H1 (cell line): ENCODE results near the gene BTBD18. TPM values are rescaled to one million over a fixed set of nuclear protein-coding genes. Genes with fewer than 3 reads are reported as not detected.

ENCODE experiments used
- CTCF ChIA-PET: fragments of 300-600 bp; sonication (Branson Sonifier 250); formaldehyde crosslinking; loops from one replicate; lab custom pipeline; 2021; ENCODE audit not compliant: partially characterized antibody; lab: Charles Lee
- POLR2A ChIA-PET: fragments of 300-600 bp; sonication (Branson Sonifier 250); formaldehyde crosslinking; loops from one replicate; lab custom pipeline; 2021; ENCODE audit warnings: inconsistent platforms; ENCODE audit not compliant: partially characterized antibody; lab: Charles Lee
- DNase-seq, 2 experiments: peaks; one replicate each; pipeline versions ENCODE4 v3.0.0 to v3.0.0-alpha.2; 2010 to 2022; ENCODE audit warnings: low spot score in 2 of 2, low read depth in 1 of 2, mixed read lengths in 1 of 2
- FAIRE-seq: peaks from 2 replicates; lab custom pipeline; 2011; peaks lifted over from hg19 to GRCh38; lab: Jason Lieb, UNC
- H2AFZ ChIP-seq: 2 replicates; pipeline ENCODE4 v1.8.1; 2012; ENCODE audit warnings: low read length, inconsistent platforms
- H2AK5ac ChIP-seq: 2 replicates; pipeline ENCODE4 v1.6.1; 2013; ENCODE audit warnings: low read depth, low read length
- H2BK120ac ChIP-seq: replicated peaks from 2 replicates; pipeline ENCODE3; 2013; ENCODE audit warnings: low read depth, low read length, inconsistent platforms
- H2BK12ac ChIP-seq: 2 replicates; pipeline ENCODE4 v1.6.1; 2013; ENCODE audit warnings: low read depth, low read length
- H2BK15ac ChIP-seq: 2 replicates; pipeline ENCODE4 v1.6.1; 2013; ENCODE audit warnings: low read length
- H2BK20ac ChIP-seq: 2 replicates; pipeline ENCODE4 v1.6.1; 2013; ENCODE audit warnings: low read length
- H2BK5ac ChIP-seq: 2 replicates; pipeline ENCODE4 v1.6.1; 2013; ENCODE audit warnings: low read depth, low read length
- H3K14ac ChIP-seq: 2 replicates; pipeline ENCODE4 v1.6.1; 2013; ENCODE audit warnings: inconsistent platforms; ENCODE audit not compliant: insufficient read length
- H3K18ac ChIP-seq: 2 replicates; pipeline ENCODE4 v1.6.1; 2013; ENCODE audit warnings: low read length; ENCODE audit errors: extremely low read depth
- H3K23ac ChIP-seq: 2 replicates; pipeline ENCODE4 v1.6.1; 2013; ENCODE audit warnings: inconsistent platforms; ENCODE audit not compliant: insufficient read length
- H3K23me2 ChIP-seq: 2 replicates; pipeline ENCODE4 v1.6.1; 2013; ENCODE audit warnings: low read depth, low read length
- H3K27ac ChIP-seq: 2 replicates; pipeline ENCODE4 v1.6.1; 2011; ENCODE audit warnings: low read depth, low read length, inconsistent platforms
- H3K27me3 ChIP-seq, 4 experiments: replicated peaks in 1 of 4; 1 replicate in 1 of 4; 2 replicates in 3 of 4; pipeline versions ENCODE4 v1.6.1 to v1.8.1; 2011 to 2013; ENCODE audit warnings: low read length in 3 of 4, mild to moderate bottlenecking in 3 of 4, inconsistent platforms in 2 of 4, mixed read lengths in 2 of 4, moderate library complexity in 1 of 4; ENCODE audit not compliant: control insufficient read depth in 3 of 4, insufficient read depth in 3 of 4; ENCODE audit errors: extremely low read depth in 1 of 4
- H3K36me3 ChIP-seq, 4 experiments: 2 replicates each; pipeline versions ENCODE4 v1.6.1 to v1.8.1; 2011 to 2013; ENCODE audit warnings: mild to moderate bottlenecking in 4 of 4, low read length in 3 of 4, moderate library complexity in 2 of 4, control low read depth in 1 of 4, inconsistent platforms in 1 of 4; ENCODE audit not compliant: insufficient read depth in 4 of 4, control insufficient read depth in 2 of 4
- H3K4ac ChIP-seq: replicated peaks from 2 replicates; pipeline ENCODE3; 2013; ENCODE audit warnings: low read length, low read depth, mixed read lengths, inconsistent platforms; ENCODE audit not compliant: insufficient read length
- H3K4me1 ChIP-seq, 4 experiments: replicated peaks in 1 of 4; 1 replicate in 1 of 4; 2 replicates in 3 of 4; pipeline versions ENCODE4 v1.6.1 to v1.8.1; 2011 to 2013; ENCODE audit warnings: low read length in 3 of 4, inconsistent platforms in 2 of 4, mixed read lengths in 1 of 4; ENCODE audit not compliant: insufficient read depth in 4 of 4, control insufficient read depth in 3 of 4
- H3K4me2 ChIP-seq, 2 experiments: 2 replicates each; pipeline versions ENCODE4 v1.6.1 to v1.8.1; 2011 to 2013; ENCODE audit warnings: low read depth in 2 of 2, low read length in 2 of 2, control low read depth in 1 of 2, inconsistent platforms in 1 of 2, mild to moderate bottlenecking in 1 of 2; ENCODE audit not compliant: insufficient read depth in 1 of 2
- H3K4me3 ChIP-seq, 4 experiments: fragments of 200-600, 300-600 bp in 1 of 4; sonication (generic), shearing (Covaris generic), sonication (Bioruptor Twin) in 1 of 4; 2 replicates each; pipeline versions ENCODE4 v1.5.1 to v1.8.1; 2011 to 2016; ENCODE audit warnings: low read length in 4 of 4, low read depth in 3 of 4, control low read depth in 2 of 4, inconsistent platforms in 2 of 4, mild to moderate bottlenecking in 2 of 4, mixed read lengths in 1 of 4, moderate library complexity in 1 of 4; ENCODE audit not compliant: insufficient read depth in 2 of 4; ENCODE audit errors: extremely low read depth in 1 of 4
- H3K56ac ChIP-seq: replicated peaks from 2 replicates; pipeline ENCODE3; 2013; ENCODE audit warnings: low read depth, mild to moderate bottlenecking, mixed read lengths, low read length, inconsistent platforms; ENCODE audit not compliant: insufficient read length
- H3K79me1 ChIP-seq: 2 replicates; pipeline ENCODE4 v1.6.1; 2013; ENCODE audit warnings: low read depth, low read length, control low read depth
- H3K79me2 ChIP-seq, 2 experiments: 2 replicates each; pipeline versions ENCODE4 v1.6.1 to v1.8.1; 2012 to 2013; ENCODE audit warnings: low read length in 2 of 2, mild to moderate bottlenecking in 2 of 2, inconsistent platforms in 1 of 2; ENCODE audit not compliant: insufficient read depth in 2 of 2, control insufficient read depth in 1 of 2
- H3K9ac ChIP-seq, 4 experiments: replicated peaks in 1 of 4; 1 replicate in 1 of 4; 2 replicates in 3 of 4; pipeline versions ENCODE4 v1.6.1 to v1.8.1; 2011 to 2013; ENCODE audit warnings: low read depth in 3 of 4, low read length in 3 of 4, control low read depth in 2 of 4, mild to moderate bottlenecking in 2 of 4, moderate library complexity in 2 of 4, inconsistent platforms in 1 of 4; ENCODE audit errors: extremely low read depth in 1 of 4
- H3K9me3 ChIP-seq, 2 experiments: 2 replicates each; pipeline versions ENCODE4 v1.6.1 to v1.8.1; 2012 to 2013; ENCODE audit warnings: mild to moderate bottlenecking in 2 of 2, moderate library complexity in 2 of 2, control low read depth in 1 of 2, inconsistent platforms in 1 of 2, low read depth in 1 of 2, low read length in 1 of 2, mixed read lengths in 1 of 2; ENCODE audit not compliant: insufficient read depth in 2 of 2
- H4K20me1 ChIP-seq, 2 experiments: replicated peaks in 1 of 2; 2 replicates each; pipeline versions ENCODE3 to v1.8.1; 2011 to 2013; ENCODE audit warnings: inconsistent platforms in 2 of 2, low read length in 2 of 2, mild to moderate bottlenecking in 1 of 2; ENCODE audit not compliant: insufficient read depth in 2 of 2, control insufficient read depth in 1 of 2
- H4K5ac ChIP-seq: 2 replicates; pipeline ENCODE4 v1.6.1; 2013; ENCODE audit warnings: low read length, low read depth, mixed read lengths, inconsistent platforms; ENCODE audit not compliant: insufficient read length
- H4K8ac ChIP-seq: 2 replicates; pipeline ENCODE4 v1.8.0; 2013; ENCODE audit warnings: mild to moderate bottlenecking, moderate library complexity, low read length, inconsistent platforms; ENCODE audit not compliant: insufficient read depth; ENCODE audit errors: extremely low read depth
- H4K91ac ChIP-seq: replicated peaks from 2 replicates; pipeline ENCODE3; 2013; ENCODE audit warnings: low read length, mixed read lengths, inconsistent platforms; ENCODE audit not compliant: insufficient read length
- SUZ12 ChIP-seq: fragments of 200-600 bp; sonication (generic); IDR thresholded peaks from 2 replicates; pipeline ENCODE4 v1.6.1; 2012; ENCODE audit warnings: mild to moderate bottlenecking, inconsistent platforms, low read length, moderate library complexity, mixed read lengths
- polyA plus RNA-seq, 7 experiments: library from polyadenylated mRNA; depleted of rRNA in 3 of 7; stranded (reverse) in 5 of 7; unstranded in 2 of 7; fragments of >200 nt in 5 of 7; fragments of 200-250 nt in 2 of 7; gene quantifications; 1 replicate in 5 of 7; 2 replicates in 1 of 7; 4 replicates in 1 of 7; pipeline versions ENCODE4 v1.2.1 to v1.2.3, GENCODE V29; 2011 to 2013; ENCODE audit warnings: missing spikeins in 2 of 7, mixed read lengths in 2 of 7
- total RNA-seq: library from RNA; stranded (reverse); fragmentation: NEBNext Ultra II Directional; extraction: Animal tissue kit (Norgen Biotek cat#: 25700); gene quantifications from 2 replicates; pipeline ENCODE4 v1.2.1, GENCODE V29; 2021

The BTBD18 gene
- total and polyA plus RNA-seq, 2 of the 8 experiments (the other 6 are each of a cell fraction or from before 2014, with no cell fraction given) = 0.03 TPM; not detected in 1

DNA sequence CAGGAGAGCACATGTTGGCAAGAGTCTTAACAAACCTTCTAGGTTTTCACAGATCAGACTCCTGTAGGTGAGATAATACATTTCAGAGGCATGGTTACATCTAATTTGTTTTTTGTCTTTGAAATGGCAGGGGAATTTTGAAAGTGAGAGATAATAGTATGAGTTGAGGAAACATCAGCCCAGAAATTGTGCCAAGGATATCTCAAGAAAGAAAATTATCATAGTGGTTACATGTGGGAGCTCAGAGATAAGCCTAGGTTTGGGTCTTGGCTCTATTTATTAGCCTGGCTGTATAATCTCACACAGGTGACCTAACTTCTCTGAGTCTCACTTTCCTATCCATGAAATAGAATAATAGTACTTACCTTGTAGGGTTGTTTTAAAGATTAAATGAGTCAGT lies 443 bp downstream of the BTBD18 start:
- Histone ChIP-seq H3K23ac (no peak overlapping the region), H3K4ac (no peak overlapping the region), H2BK20ac (no peak overlapping the region), H3K4me2 (no peak overlapping the region), H2AFZ (no peak overlapping the region), H4K91ac (no peak overlapping the region), H3K4me1 (no peaks in the 10 kb centered on the region; a peak in 1 of 7 replicates), H3K79me1 (no peaks in the 10 kb centered on the region), H2BK120ac (no peak overlapping the region), H2BK15ac (no peak overlapping the region), H2AK5ac (no peak overlapping the region), H3K4me3 (no peak overlapping the region), H4K20me1 (no peaks in the 10 kb centered on the region), H3K27me3 (no peaks in the 10 kb centered on the region), H3K9me3 (no peaks in the 10 kb centered on the region), H3K56ac (no peak overlapping the region), H4K8ac (no peak overlapping the region), H4K5ac (no peak overlapping the region), H3K36me3 (no peaks in the 10 kb centered on the region), H2BK5ac (no peak overlapping the region), H2BK12ac (no peak overlapping the region), H3K23me2 (no peaks in the 10 kb centered on the region), H3K79me2 (no peaks in the 10 kb centered on the region), H3K9ac (no peak overlapping the region), H3K18ac (no peak overlapping the region), H3K27ac (no peak overlapping the region), H3K14ac (no peak overlapping the region)
- TF ChIP-seq SUZ12 = no peak
- ChIA-PET POLR2A (interaction anchor here (0.5 to 2.7 kb wide), 10 partner anchors 9 to 762 kb away, joined by 3 to 22 read pairs (median 4); partner anchors contain the start of genes CTNND1 and SELENOH), CTCF (interaction anchor here (0.9 to 12.1 kb wide), 26 partner anchors 9 to 309 kb away, joined by 3 to 182 read pairs (median 4); partner anchors contain the start of genes CTNND1 and SELENOH)
- DNase-seq (no peak), FAIRE-seq (no peak)
